HEK293 (cell line): ENCODE results near the gene NIPBL.

Experiments used
- CTCF ChIA-PET: fragments of 350-600 bp; formaldehyde crosslinking; extraction: SDS; loops from one replicate; lab custom pipeline; 2021; ENCODE audit warnings: antibody characterized with exemption; lab: Yijun Ruan, JAX
- POLR2A ChIA-PET: fragments of 300-600 bp; formaldehyde crosslinking; extraction: SDS; loops from one replicate; lab custom pipeline; 2020; ENCODE audit warnings: antibody characterized with exemption, inconsistent platforms; lab: Yijun Ruan, JAX
- H3K27ac ChIP-seq: fragments of 200-500 bp; sonication (Bioruptor generic); 2 replicates; pipeline ENCODE4 v1.5.1; 2014; ENCODE audit warnings: low read depth, low read length, control low read depth, inconsistent platforms; ENCODE audit errors: extremely low read depth
- H3K36me3 ChIP-seq, 2 experiments: fragments of 200-500 bp in 1 of 2; sonication (Bioruptor generic) in 1 of 2; 1 replicate in 1 of 2; 2 replicates in 1 of 2; pipeline ENCODE4 v1.5.1; 2014 to 2017; ENCODE audit warnings: inconsistent platforms in 2 of 2, low read length in 2 of 2; ENCODE audit not compliant: control insufficient read depth in 2 of 2, insufficient read depth in 1 of 2
- H3K4me1 ChIP-seq: fragments of 200-500 bp; sonication (Bioruptor generic); 2 replicates; pipeline ENCODE4 v1.5.1; 2014; ENCODE audit warnings: mild to moderate bottlenecking, low read length, inconsistent platforms; ENCODE audit not compliant: control insufficient read depth, insufficient read depth
- H3K4me3 ChIP-seq: 2 replicates; pipeline ENCODE4 v1.5.1; 2011; ENCODE audit warnings: low read depth, mild to moderate bottlenecking, control low read depth, low read length, moderate library complexity
- H3K9me3 ChIP-seq: fragments of 200-500 bp; sonication (Bioruptor generic); 2 replicates; pipeline ENCODE4 v1.5.1; 2014; ENCODE audit warnings: low read depth, low read length, inconsistent platforms; ENCODE audit not compliant: control insufficient read depth, insufficient read depth
- MZF1 ChIP-seq: fragments of 450-650 bp; formaldehyde crosslinking; IDR thresholded peaks from 2 replicates; pipeline ENCODE4 v1.5.1; 2017; ENCODE audit warnings: missing biosample characterization, missing genetic modification characterization, borderline replicate concordance
- OSR2 ChIP-seq: fragments of 450-650 bp; formaldehyde crosslinking; IDR thresholded peaks from 2 replicates; pipeline ENCODE4 v1.5.1; 2016; ENCODE audit warnings: missing biosample characterization, missing genetic modification characterization
- TRIM28 ChIP-seq: IDR thresholded peaks from 2 replicates; pipeline ENCODE4 v1.6.1; 2011; ENCODE audit warnings: low read length, control low read depth, borderline replicate concordance
- ZFP37 ChIP-seq: fragments of 450-650 bp; formaldehyde crosslinking; IDR thresholded peaks from 2 replicates; pipeline ENCODE4 v1.5.1; 2016; ENCODE audit warnings: missing biosample characterization, missing genetic modification characterization
- ZNF174 ChIP-seq: fragments of 450-650 bp; formaldehyde crosslinking; IDR thresholded peaks from 2 replicates; pipeline ENCODE4 v1.5.0; 2017; ENCODE audit warnings: missing biosample characterization, mild to moderate bottlenecking, missing genetic modification characterization
- ZNF350 ChIP-seq: fragments of 450-650 bp; formaldehyde crosslinking; IDR thresholded peaks from 2 replicates; pipeline ENCODE4 v1.5.0; 2017; ENCODE audit warnings: missing biosample characterization, mild to moderate bottlenecking, missing genetic modification characterization
- ZNF37A ChIP-seq: fragments of 450-650 bp; IDR thresholded peaks from 2 replicates; pipeline ENCODE4 v1.5.1; 2018; ENCODE audit warnings: missing biosample characterization, missing genetic modification characterization
- ZNF621 ChIP-seq: fragments of 450-650 bp; formaldehyde crosslinking; IDR thresholded peaks from 2 replicates; pipeline ENCODE4 v1.5.1; 2017; ENCODE audit warnings: missing biosample characterization, missing genetic modification characterization
- ZNF747 ChIP-seq: fragments of 450-650 bp; formaldehyde crosslinking; IDR thresholded peaks from 2 replicates; pipeline ENCODE4 v1.5.1; 2016; ENCODE audit warnings: missing biosample characterization, missing genetic modification characterization
- TF ChIP-seq, protein P1 (sequence below): fragments of 450-650 bp; formaldehyde crosslinking; IDR thresholded peaks from 2 replicates; pipeline ENCODE4 v1.5.1; 2016; ENCODE audit warnings: missing biosample characterization, missing genetic modification characterization
- TF ChIP-seq, protein P2 (sequence below): fragments of 450-650 bp; formaldehyde crosslinking; IDR thresholded peaks from 2 replicates; pipeline ENCODE4 v1.5.1; 2016; ENCODE audit warnings: missing biosample characterization, missing genetic modification characterization
- TF ChIP-seq, protein P3 (sequence below): fragments of 450-650 bp; formaldehyde crosslinking; IDR thresholded peaks from 2 replicates; pipeline ENCODE4 v1.5.1; 2017; ENCODE audit warnings: missing biosample characterization, missing genetic modification characterization
- TF ChIP-seq, protein P4 (sequence below): fragments of 450-650 bp; formaldehyde crosslinking; IDR thresholded peaks from 2 replicates; pipeline ENCODE4 v1.5.1; 2016; ENCODE audit warnings: missing biosample characterization, missing genetic modification characterization
- TF ChIP-seq, protein P5 (sequence below): fragments of 450-650 bp; formaldehyde crosslinking; IDR thresholded peaks from 2 replicates; pipeline ENCODE4 v1.5.1; 2017; ENCODE audit warnings: missing biosample characterization, missing genetic modification characterization

NIPBL gene

DNA sequence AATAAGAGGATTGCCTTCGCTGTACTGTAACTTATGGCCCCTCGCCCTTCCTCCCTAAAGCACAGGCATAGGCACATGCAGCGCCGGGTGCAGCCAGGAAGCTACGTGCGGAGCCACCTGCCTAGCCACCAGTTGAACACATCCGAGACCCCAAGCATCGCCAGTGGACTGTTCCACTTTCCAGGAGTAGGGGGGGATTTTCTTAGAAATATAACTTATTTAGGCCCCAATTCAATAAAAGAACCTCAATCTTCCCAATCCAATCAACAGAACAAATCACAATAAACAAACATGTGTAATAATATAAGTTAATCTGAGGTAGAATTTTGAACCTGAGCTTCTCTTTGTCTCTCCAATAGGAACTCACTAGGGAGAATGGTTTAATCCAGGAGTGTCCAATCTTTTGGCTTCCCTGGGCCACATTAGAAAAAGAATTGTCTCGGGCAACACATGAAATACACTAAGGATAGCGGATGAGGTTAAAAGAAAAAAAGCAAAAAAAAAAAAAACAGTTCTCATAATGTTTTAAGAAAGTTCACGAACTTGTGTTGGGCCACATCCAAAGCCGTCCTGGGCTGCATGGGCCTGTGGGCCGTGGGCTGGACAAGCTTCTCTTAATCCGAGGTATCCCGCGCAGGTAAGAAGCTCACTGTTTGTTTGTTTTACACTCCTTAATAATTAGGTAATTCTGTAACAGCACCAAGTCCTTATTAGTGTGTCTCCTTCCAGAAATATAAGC lies 22.0 kb upstream of the NIPBL start:
- CTCF ChIA-PET: interaction anchor here (0.5 to 1.2 kb wide), 3 partner anchors 15 to 110 kb away, joined by 3 to 4 read pairs (median 3); no protein-coding TSS in a partner anchor
- POLR2A ChIA-PET: no interaction called here
- Histone ChIP-seq H3K27ac (no peak overlapping the region), H3K4me1 (no peaks in the 10 kb centered on the region), H3K36me3 (no peaks in the 10 kb centered on the region; a peak in 1 of 3 replicates), H3K9me3 (no peaks in the 10 kb centered on the region), H3K4me3 (no peak overlapping the region)
- no peak for TF ChIP-seq ZNF350 (tag by site-specific recombination)
- TF ChIP-seq, protein P1, sequence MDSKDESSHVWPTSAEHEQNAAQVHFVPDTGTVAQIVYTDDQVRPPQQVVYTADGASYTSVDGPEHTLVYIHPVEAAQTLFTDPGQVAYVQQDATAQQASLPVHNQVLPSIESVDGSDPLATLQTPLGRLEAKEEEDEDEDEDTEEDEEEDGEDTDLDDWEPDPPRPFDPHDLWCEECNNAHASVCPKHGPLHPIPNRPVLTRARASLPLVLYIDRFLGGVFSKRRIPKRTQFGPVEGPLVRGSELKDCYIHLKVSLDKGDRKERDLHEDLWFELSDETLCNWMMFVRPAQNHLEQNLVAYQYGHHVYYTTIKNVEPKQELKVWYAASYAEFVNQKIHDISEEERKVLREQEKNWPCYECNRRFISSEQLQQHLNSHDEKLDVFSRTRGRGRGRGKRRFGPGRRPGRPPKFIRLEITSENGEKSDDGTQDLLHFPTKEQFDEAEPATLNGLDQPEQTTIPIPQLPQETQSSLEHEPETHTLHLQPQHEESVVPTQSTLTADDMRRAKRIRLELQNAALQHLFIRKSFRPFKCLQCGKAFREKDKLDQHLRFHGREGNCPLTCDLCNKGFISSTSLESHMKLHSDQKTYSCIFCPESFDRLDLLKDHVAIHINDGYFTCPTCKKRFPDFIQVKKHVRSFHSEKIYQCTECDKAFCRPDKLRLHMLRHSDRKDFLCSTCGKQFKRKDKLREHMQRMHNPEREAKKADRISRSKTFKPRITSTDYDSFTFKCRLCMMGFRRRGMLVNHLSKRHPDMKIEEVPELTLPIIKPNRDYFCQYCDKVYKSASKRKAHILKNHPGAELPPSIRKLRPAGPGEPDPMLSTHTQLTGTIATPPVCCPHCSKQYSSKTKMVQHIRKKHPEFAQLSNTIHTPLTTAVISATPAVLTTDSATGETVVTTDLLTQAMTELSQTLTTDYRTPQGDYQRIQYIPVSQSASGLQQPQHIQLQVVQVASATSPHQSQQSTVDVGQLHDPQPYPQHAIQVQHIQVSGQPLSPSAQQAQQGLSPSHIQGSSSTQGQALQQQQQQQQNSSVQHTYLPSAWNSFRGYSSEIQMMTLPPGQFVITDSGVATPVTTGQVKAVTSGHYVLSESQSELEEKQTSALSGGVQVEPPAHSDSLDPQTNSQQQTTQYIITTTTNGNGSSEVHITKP (tag by site-specific recombination): peak; percentile 87

DNA sequence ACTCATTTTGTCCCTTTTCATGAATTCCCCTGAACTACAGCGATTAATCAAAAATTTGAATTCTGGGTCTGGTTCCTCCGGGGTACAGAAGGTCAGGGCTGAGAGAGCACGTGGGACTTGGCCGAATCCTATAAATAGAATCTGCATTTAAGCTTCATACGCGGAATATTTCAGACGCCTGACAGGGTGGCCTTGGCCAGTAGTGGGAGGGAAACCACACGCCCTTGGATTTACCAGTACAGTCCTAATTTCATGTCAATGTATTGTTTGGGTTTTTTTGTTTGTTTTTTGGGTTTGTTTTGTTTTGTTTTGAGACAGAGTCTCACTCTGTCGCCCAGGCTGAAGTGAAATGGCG lies 21.5 kb upstream of the NIPBL start:
- ChIA-PET CTCF (interaction anchor here (1.2 kb wide), 1 partner anchor 15 kb away, joined by 3 read pairs; no protein-coding TSS in a partner anchor), POLR2A (no interaction called here)
- Histone ChIP-seq H3K27ac (no peak overlapping the region), H3K4me1 (no peaks in the 10 kb centered on the region), H3K36me3 (no peaks in the 10 kb centered on the region; a peak in 1 of 3 replicates), H3K9me3 (no peaks in the 10 kb centered on the region), H3K4me3 (no peak overlapping the region)
- TF ChIP-seq ZNF37A: no peak
- no peak for TF ChIP-seq MZF1 (tag by site-specific recombination)
- no peak for TF ChIP-seq ZNF621 (tag by site-specific recombination)
- TF ChIP-seq OSR2 (tag by site-specific recombination): no peak
- no peak for TF ChIP-seq ZFP37
- no peak for TF ChIP-seq ZNF747 (tag by site-specific recombination)
- no peak for TF ChIP-seq TRIM28

DNA sequence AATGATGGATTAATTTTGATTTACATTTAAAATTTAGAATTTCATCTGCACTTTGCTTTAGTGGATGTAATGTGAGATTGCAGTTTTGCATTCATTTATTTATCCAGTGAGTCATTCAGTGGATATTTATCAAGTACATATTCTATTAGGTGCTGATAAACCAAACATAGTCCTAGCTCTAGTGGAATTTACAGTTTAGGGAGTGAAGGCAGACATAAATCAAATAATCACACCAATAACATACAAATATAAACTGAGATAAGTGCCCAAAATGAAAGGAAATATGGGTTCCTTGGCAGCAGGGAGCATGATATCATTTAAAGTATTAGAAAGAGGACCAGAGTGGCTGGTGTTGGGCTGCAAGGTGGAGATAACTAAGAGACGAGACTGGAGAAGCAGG lies 14.7 kb upstream of the NIPBL start:
- POLR2A ChIA-PET: no interaction called here
- CTCF ChIA-PET: interaction anchor here (1.5 kb wide), 1 partner anchor 123 kb away, joined by 4 read pairs; no protein-coding TSS in a partner anchor
- TF ChIP-seq, protein P2, sequence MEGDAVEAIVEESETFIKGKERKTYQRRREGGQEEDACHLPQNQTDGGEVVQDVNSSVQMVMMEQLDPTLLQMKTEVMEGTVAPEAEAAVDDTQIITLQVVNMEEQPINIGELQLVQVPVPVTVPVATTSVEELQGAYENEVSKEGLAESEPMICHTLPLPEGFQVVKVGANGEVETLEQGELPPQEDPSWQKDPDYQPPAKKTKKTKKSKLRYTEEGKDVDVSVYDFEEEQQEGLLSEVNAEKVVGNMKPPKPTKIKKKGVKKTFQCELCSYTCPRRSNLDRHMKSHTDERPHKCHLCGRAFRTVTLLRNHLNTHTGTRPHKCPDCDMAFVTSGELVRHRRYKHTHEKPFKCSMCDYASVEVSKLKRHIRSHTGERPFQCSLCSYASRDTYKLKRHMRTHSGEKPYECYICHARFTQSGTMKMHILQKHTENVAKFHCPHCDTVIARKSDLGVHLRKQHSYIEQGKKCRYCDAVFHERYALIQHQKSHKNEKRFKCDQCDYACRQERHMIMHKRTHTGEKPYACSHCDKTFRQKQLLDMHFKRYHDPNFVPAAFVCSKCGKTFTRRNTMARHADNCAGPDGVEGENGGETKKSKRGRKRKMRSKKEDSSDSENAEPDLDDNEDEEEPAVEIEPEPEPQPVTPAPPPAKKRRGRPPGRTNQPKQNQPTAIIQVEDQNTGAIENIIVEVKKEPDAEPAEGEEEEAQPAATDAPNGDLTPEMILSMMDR: no peak
- TF ChIP-seq ZNF174 (tag by site-specific recombination): 0 out of 2 replicates have a peak, but pooled peaks have one; percentile 44
- TF ChIP-seq, protein P3, sequence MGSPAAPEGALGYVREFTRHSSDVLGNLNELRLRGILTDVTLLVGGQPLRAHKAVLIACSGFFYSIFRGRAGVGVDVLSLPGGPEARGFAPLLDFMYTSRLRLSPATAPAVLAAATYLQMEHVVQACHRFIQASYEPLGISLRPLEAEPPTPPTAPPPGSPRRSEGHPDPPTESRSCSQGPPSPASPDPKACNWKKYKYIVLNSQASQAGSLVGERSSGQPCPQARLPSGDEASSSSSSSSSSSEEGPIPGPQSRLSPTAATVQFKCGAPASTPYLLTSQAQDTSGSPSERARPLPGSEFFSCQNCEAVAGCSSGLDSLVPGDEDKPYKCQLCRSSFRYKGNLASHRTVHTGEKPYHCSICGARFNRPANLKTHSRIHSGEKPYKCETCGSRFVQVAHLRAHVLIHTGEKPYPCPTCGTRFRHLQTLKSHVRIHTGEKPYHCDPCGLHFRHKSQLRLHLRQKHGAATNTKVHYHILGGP (tag by site-specific recombination): peak; percentile 63
- TF ChIP-seq, protein P4, sequence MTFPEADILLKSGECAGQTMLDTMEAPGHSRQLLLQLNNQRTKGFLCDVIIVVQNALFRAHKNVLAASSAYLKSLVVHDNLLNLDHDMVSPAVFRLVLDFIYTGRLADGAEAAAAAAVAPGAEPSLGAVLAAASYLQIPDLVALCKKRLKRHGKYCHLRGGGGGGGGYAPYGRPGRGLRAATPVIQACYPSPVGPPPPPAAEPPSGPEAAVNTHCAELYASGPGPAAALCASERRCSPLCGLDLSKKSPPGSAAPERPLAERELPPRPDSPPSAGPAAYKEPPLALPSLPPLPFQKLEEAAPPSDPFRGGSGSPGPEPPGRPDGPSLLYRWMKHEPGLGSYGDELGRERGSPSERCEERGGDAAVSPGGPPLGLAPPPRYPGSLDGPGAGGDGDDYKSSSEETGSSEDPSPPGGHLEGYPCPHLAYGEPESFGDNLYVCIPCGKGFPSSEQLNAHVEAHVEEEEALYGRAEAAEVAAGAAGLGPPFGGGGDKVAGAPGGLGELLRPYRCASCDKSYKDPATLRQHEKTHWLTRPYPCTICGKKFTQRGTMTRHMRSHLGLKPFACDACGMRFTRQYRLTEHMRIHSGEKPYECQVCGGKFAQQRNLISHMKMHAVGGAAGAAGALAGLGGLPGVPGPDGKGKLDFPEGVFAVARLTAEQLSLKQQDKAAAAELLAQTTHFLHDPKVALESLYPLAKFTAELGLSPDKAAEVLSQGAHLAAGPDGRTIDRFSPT (tag by site-specific recombination): no peak
- TF ChIP-seq, protein P5, sequence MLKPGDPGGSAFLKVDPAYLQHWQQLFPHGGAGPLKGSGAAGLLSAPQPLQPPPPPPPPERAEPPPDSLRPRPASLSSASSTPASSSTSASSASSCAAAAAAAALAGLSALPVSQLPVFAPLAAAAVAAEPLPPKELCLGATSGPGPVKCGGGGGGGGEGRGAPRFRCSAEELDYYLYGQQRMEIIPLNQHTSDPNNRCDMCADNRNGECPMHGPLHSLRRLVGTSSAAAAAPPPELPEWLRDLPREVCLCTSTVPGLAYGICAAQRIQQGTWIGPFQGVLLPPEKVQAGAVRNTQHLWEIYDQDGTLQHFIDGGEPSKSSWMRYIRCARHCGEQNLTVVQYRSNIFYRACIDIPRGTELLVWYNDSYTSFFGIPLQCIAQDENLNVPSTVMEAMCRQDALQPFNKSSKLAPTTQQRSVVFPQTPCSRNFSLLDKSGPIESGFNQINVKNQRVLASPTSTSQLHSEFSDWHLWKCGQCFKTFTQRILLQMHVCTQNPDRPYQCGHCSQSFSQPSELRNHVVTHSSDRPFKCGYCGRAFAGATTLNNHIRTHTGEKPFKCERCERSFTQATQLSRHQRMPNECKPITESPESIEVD (tag by site-specific recombination): 0 out of 2 replicates have a peak, but pooled peaks have one; percentile 8
- Histone ChIP-seq H3K4me3 (no peak overlapping the region), H3K4me1 (peaks cover 5% of the 10 kb centered on the region; the same call in 1 of the 2 replicates), H3K27ac (no peak overlapping the region), H3K9me3 (no peaks in the 10 kb centered on the region), H3K36me3 (peaks cover 0 to 3% of the 10 kb centered on the region in 2 experiments; a peak in 1 of 3 replicates)
